ENCODE results near the gene RTTN.

RTTN gene

DNA sequence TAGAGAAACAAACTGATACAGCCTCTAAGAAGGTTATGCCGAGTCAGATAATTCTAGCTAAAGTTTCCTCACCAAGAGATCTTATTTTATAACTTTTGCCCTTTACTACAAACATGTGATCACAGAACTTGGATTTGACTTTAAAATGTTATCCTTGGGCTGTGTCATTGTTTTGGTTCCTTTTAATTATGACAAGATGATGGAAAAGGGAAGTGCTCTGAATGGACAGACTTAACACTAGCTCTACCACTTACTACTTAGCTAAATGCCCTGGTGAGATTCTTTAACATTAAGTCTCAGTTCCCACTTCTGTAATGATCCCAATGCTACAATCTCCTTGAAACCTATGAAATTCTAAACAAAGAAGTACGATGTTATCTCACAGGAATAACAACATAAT is 69.9 kb downstream of the RTTN start:
- TF ChIP-seq, protein P1, sequence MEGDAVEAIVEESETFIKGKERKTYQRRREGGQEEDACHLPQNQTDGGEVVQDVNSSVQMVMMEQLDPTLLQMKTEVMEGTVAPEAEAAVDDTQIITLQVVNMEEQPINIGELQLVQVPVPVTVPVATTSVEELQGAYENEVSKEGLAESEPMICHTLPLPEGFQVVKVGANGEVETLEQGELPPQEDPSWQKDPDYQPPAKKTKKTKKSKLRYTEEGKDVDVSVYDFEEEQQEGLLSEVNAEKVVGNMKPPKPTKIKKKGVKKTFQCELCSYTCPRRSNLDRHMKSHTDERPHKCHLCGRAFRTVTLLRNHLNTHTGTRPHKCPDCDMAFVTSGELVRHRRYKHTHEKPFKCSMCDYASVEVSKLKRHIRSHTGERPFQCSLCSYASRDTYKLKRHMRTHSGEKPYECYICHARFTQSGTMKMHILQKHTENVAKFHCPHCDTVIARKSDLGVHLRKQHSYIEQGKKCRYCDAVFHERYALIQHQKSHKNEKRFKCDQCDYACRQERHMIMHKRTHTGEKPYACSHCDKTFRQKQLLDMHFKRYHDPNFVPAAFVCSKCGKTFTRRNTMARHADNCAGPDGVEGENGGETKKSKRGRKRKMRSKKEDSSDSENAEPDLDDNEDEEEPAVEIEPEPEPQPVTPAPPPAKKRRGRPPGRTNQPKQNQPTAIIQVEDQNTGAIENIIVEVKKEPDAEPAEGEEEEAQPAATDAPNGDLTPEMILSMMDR (IDR thresholded peaks at IDR 0.05; ENCODE audit: control insufficient read depth, insufficient read depth, low read depth, low read length, missing control alignments) = no peak
- DNase-seq (ENCODE audit: low read depth) = no peak
- no peak overlapping the region for H3K4me3 ChIP-seq (ENCODE audit: control insufficient read depth, low read depth, low read length)

DNA sequence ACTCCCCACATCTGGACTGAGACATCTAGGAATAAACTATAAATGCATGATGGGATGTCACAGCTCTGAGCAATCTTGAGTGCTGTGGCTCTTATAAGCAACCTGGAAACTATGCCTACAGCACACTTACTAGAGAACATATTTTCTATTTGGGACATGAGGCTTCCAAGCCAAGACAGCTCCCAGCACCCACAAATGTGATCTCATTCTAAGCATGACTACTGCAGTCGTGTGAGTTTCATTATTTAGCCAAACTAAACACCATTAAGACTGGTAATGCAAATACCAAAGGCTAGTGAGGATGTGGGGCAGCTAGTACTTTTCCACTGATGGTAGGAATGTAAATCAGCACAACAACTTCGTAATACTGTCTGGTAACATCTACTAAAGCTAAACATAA is 72.5 kb downstream of the RTTN start:
- H3K4me3 ChIP-seq (ENCODE audit: control insufficient read depth, low read depth, low read length) = no peak overlapping the region
- TF ChIP-seq, protein P1 (IDR thresholded peaks at IDR 0.05; ENCODE audit: control insufficient read depth, insufficient read depth, low read depth, low read length, missing control alignments) = peak; percentile 17
- peak; percentile 85 for DNase-seq (ENCODE audit: low read depth)

- H3K4me3 ChIP-seq (ENCODE audit: control insufficient read depth, low read depth, low read length) = no peak overlapping the region
- no peak for DNase-seq (ENCODE audit: low read depth)
- TF ChIP-seq, protein P1 (IDR thresholded peaks at IDR 0.05; ENCODE audit: control insufficient read depth, insufficient read depth, low read depth, low read length, missing control alignments) = no peak
Measured at GRCh38 chr18:70128271-70128670, 77.2 kb downstream of the RTTN start.

GRCh38 chr18:70127359-70127758 is 78.1 kb downstream of the RTTN start:
- TF ChIP-seq, protein P1 (IDR thresholded peaks at IDR 0.05; ENCODE audit: control insufficient read depth, insufficient read depth, low read depth, low read length, missing control alignments) = no peak
- H3K4me3 ChIP-seq (ENCODE audit: control insufficient read depth, low read depth, low read length) = no peak overlapping the region
- DNase-seq (ENCODE audit: low read depth) = no peak

DNA sequence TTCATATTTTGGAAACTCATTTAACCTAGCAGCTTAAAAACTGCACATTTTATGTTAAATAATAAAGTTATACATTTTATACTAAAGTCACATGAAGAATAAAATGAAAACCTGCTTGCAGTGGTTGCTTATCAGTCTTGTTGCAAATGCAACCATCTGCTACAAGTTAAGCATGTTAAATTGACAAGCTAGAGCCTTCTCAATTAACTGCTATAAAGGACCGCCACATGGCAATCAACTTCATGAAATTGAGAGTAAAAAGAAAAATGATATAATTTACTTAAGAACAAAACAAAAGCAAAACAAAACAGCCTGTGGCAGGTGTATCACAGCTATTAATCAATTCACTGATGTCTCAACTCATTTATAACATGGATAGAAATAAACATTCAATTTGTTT is 78.7 kb downstream of the RTTN start:
- H3K4me3 ChIP-seq (ENCODE audit: control insufficient read depth, low read depth, low read length) = no peak overlapping the region
- TF ChIP-seq, protein P1 (IDR thresholded peaks at IDR 0.05; ENCODE audit: control insufficient read depth, insufficient read depth, low read depth, low read length, missing control alignments) = no peak
- DNase-seq (ENCODE audit: low read depth) = no peak

GRCh38 chr18:70124139-70124538 is 81.3 kb downstream of the RTTN start:
- no peak overlapping the region for H3K4me3 ChIP-seq (ENCODE audit: control insufficient read depth, low read depth, low read length)
- TF ChIP-seq, protein P1 (IDR thresholded peaks at IDR 0.05; ENCODE audit: control insufficient read depth, insufficient read depth, low read depth, low read length, missing control alignments) = no peak
- no peak for DNase-seq (ENCODE audit: low read depth)

- no peak overlapping the region for H3K4me3 ChIP-seq (ENCODE audit: control insufficient read depth, low read depth, low read length)
- TF ChIP-seq, protein P1 (IDR thresholded peaks at IDR 0.05; ENCODE audit: control insufficient read depth, insufficient read depth, low read depth, low read length, missing control alignments) = no peak
- DNase-seq (ENCODE audit: low read depth) = no peak
Measured at GRCh38 chr18:70121842-70122241, 83.6 kb downstream of the RTTN start.
